Measurements from ENCODE around the gene DGKZ.

DNA sequence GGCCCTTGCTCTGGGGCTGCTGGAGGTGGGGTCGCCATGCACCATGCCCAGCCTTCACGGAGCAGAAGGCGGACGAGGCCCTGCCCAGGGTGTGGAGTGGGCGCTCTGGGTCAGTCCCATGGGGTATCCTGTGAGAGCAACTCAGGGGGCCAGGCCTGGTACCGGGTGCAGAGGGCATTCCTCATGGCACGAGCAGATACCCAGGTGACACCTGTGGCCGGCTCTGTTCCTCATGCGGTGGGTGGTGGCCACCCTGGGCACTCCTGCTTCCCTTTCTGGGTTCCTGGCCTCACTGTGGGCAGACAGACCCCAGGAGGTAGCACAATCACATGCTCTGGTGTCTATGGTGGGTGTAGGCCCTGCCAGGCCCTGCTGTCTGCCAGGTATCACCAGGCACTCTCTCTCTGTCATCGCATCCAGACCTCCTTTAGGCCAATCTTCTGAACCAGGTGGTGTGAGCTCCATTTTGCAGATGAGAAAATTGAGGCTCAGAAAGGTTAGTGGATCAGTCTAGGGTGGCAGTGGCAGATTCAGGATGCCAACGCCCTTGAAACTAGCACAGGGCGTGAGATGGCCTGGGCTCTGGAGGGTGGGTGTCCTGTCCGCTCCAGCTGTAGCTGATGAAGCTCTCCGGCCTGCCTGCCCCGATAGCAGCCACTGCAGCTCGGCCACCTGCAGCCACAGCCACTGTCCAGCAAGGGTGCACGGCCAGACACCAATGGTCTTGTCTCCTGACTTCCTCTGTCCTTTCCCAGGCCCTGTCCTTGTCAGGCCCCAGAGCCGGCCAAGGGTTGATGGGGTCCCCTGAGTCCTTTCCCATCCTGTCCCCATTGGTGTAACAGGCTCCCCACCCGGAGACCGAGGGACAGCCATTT is 15.1 kb downstream of the DGKZ start:
- TF ChIP-seq SP1 (IDR thresholded peaks at IDR 0.05) (no peak), BHLHE40 (IDR thresholded peaks at IDR 0.05; ENCODE audit: borderline replicate concordance) (no peak), ARNT (IDR thresholded peaks at IDR 0.05) (no peak), SUZ12 (IDR thresholded peaks at IDR 0.05) (no peak), HDGF (IDR thresholded peaks at IDR 0.05; ENCODE audit: borderline replicate concordance) (no peak)

Data from HEK293T (cell line).